CD8-positive, alpha-beta memory T cell (primary cell): ENCODE data around the gene LRFN4. TPM values are rescaled to one million over a fixed set of nuclear protein-coding genes. Genes with fewer than 3 reads are reported as not detected.
A peak's percentile ranks its signal among the peaks of the same experiment; 100 is the strongest.

Source experiments
- CTCF ChIA-PET: fragments of 350-600 bp; sonication (Branson Sonifier 250); formaldehyde crosslinking; loops from one replicate; lab custom pipeline; 2021; ENCODE audit warnings: antibody characterized with exemption; lab: Charles Lee
- POLR2A ChIA-PET: fragments of 350-600 bp; sonication (Branson Sonifier 250); formaldehyde crosslinking; loops from one replicate; lab custom pipeline; 2021; ENCODE audit warnings: antibody characterized with exemption; lab: Charles Lee
- DNase-seq, 5 donors: peaks; one replicate each; pipeline versions ENCODE4 v3.0.0 to v3.0.0-alpha.2; 2020 to 2022; ENCODE audit warnings: mixed read lengths in 1 of 5
- H3K27ac ChIP-seq: one replicate; pipeline ENCODE4 v1.7.0; 2013; ENCODE audit warnings: low read depth, mild to moderate bottlenecking, low read length, moderate library complexity
- H3K27me3 ChIP-seq: 2 replicates; pipeline ENCODE4 v1.7.0; 2013; ENCODE audit warnings: low read length, mild to moderate bottlenecking; ENCODE audit not compliant: insufficient read depth, poor library complexity, severe bottlenecking
- H3K36me3 ChIP-seq: 2 replicates; pipeline ENCODE4 v1.7.0; 2013; ENCODE audit warnings: mild to moderate bottlenecking, low read length, moderate library complexity; ENCODE audit not compliant: insufficient read depth
- H3K4me1 ChIP-seq: 2 replicates; pipeline ENCODE4 v1.7.0; 2013; ENCODE audit warnings: mild to moderate bottlenecking, low read length, moderate library complexity; ENCODE audit not compliant: insufficient read depth
- H3K4me3 ChIP-seq: 2 replicates; pipeline ENCODE4 v1.7.0; 2013; ENCODE audit warnings: mild to moderate bottlenecking, low read length
- H3K9me3 ChIP-seq: 2 replicates; pipeline ENCODE4 v1.7.0; 2013; ENCODE audit warnings: mild to moderate bottlenecking, low read length
- H3K27ac Mint-ChIP-seq, 8 donors: one replicate each; pipeline ENCODE4 v1.8.0; 2020 to 2021; ENCODE audit warnings: mixed read lengths in 8 of 8, mild to moderate bottlenecking in 6 of 8, inconsistent platforms in 3 of 8, moderate library complexity in 3 of 8
- H3K27me3 Mint-ChIP-seq, 2 donors: one replicate each; pipeline ENCODE4 v1.8.0; 2020 to 2021; ENCODE audit warnings: mixed read lengths in 2 of 2, mild to moderate bottlenecking in 1 of 2, moderate library complexity in 1 of 2
- H3K36me3 Mint-ChIP-seq, 3 donors: one replicate each; pipeline ENCODE4 v1.8.0; 2020 to 2021; ENCODE audit warnings: mixed read lengths in 3 of 3, inconsistent platforms in 1 of 3, mild to moderate bottlenecking in 1 of 3
- H3K4me1 Mint-ChIP-seq, 3 donors: one replicate each; pipeline ENCODE4 v1.8.0; 2020 to 2021; ENCODE audit warnings: mixed read lengths in 3 of 3, inconsistent platforms in 1 of 3, mild to moderate bottlenecking in 1 of 3
- H3K4me3 Mint-ChIP-seq, 7 donors: one replicate each; pipeline ENCODE4 v1.8.0; 2020 to 2021; ENCODE audit warnings: mixed read lengths in 7 of 7, mild to moderate bottlenecking in 6 of 7, moderate library complexity in 4 of 7, inconsistent platforms in 2 of 7
- H3K9me3 Mint-ChIP-seq, 5 donors: one replicate each; pipeline ENCODE4 v1.8.0; 2020 to 2022; ENCODE audit warnings: mixed read lengths in 5 of 5, mild to moderate bottlenecking in 3 of 5, moderate library complexity in 2 of 5, inconsistent platforms in 1 of 5
- polyA plus RNA-seq: library from polyadenylated mRNA; unstranded; fragments of 300-500 nt; fragmentation: Illumina TruSeq; gene quantifications from one replicate; pipeline ENCODE4 v1.2.3, GENCODE V29; 2021
- total RNA-seq, 2 experiments: library from RNA; stranded (reverse); gene quantifications; one replicate each; pipeline ENCODE4 v1.2.3, GENCODE V29; 2021

LRFN4 gene
- total and polyA plus RNA-seq, 3 experiments from 2014 or later: 2.2 to 42.8 (median 35.5) TPM

DNA sequence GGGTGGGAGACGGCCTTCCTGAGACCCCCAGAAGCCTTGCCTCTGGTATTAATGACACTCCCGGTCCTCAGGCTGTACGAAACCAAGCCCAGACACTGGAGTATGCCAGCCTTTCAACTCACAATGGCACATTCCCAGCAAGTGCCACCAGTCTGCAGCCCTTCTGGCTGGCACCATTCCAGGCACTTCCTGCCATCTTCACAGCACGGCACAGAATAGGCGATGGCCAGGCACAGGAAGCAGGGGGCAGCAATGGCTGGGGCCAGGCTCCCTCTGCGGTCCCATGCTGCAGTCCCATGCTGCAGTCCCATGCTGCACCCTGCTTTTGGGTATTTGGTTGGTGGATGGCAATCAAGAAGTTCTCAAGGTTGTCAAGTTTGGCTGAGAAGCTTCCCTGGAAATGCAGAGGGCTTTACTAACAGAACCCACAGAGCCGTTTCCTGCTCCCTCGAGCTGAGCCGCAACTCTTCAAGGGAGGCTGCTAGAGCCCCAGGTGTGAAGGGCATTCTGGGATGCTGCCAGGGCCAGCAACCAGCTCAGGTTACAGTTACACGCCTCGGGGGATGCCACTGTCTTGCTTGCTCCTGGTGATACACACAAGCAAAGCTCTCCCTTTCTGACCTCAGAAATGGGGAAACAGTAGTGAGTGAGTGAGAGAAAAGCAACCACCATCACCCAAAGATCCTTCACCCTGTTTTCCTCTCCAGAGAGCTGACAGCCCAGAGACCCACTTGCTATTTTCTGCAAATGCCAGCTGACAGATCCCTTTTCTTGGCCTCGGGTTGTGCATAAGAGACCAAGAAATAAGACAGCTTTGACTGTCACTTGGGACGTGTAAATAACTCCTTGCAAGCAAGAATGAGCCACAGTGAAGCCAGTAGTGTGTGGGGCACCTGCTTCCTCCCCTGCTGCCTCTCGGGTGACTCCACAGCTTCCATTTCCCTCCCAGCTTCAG, 23.9 kb downstream of the LRFN4 start:
- H3K27me3 ChIP-seq: no peaks in the 10 kb centered on the region
- H3K27me3 Mint-ChIP-seq: peaks cover 0 to 4% of the 10 kb centered on the region in 2 donors
- H3K4me3 ChIP-seq: no peak overlapping the region
- no peak overlapping the region for H3K27ac ChIP-seq
- H3K36me3 ChIP-seq: no peaks in the 10 kb centered on the region
- H3K27ac Mint-ChIP-seq: peak overlapping the region in 2 of 8 donors; percentile 20 to 55
- no peaks in the 10 kb centered on the region for H3K9me3 Mint-ChIP-seq
- H3K4me3 Mint-ChIP-seq: no peak overlapping the region
- CTCF ChIA-PET: interaction anchor here (1.6 to 2.4 kb wide), 3 partner anchors 13 to 187 kb away, joined by 3 to 8 read pairs (median 4); no protein-coding TSS in a partner anchor
- no peaks in the 10 kb centered on the region for H3K9me3 ChIP-seq
- H3K36me3 Mint-ChIP-seq: no peaks in the 10 kb centered on the region
- H3K4me1 Mint-ChIP-seq: peaks cover 9 to 19% (median 10%) of the 10 kb centered on the region in 3 donors
- peak in 1 of 5 donors; percentile 12 for DNase-seq
- H3K4me1 ChIP-seq: peaks cover 13% of the 10 kb centered on the region
- POLR2A ChIA-PET: no interaction called here

DNA sequence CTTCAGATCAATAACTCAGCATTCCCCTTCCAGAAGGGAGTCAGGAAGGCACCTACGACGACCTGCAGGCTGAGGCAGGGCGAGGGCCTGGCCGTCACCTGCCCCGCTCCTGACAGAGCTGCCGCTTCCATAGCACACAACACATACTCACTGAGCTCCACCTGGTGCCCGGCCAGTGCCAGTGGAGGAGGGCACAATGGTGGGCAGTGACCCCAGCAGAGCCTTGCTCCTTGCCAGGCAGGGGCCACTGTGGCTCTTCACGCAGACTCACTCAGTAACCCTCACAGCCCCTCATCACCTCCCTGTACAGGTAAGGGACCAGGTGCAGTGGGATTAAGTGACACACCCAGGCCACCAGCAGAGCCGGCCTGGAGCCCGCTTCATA, 24.6 kb downstream of the LRFN4 start:
- H3K36me3 Mint-ChIP-seq: no peaks in the 10 kb centered on the region
- Histone ChIP-seq H3K4me1 (peaks cover 13% of the 10 kb centered on the region), H3K9me3 (no peaks in the 10 kb centered on the region), H3K27ac (no peak overlapping the region), H3K4me3 (no peak overlapping the region), H3K36me3 (no peaks in the 10 kb centered on the region), H3K27me3 (no peaks in the 10 kb centered on the region)
- ChIA-PET POLR2A (no interaction called here), CTCF (interaction anchor here (1.6 to 2.4 kb wide), 3 partner anchors 13 to 188 kb away, joined by 3 to 8 read pairs (median 4); no protein-coding TSS in a partner anchor)
- no peak overlapping the region for H3K27ac Mint-ChIP-seq
- no peak for DNase-seq
- peaks cover 9 to 19% (median 10%) of the 10 kb centered on the region in 3 donors for H3K4me1 Mint-ChIP-seq
- no peaks in the 10 kb centered on the region for H3K9me3 Mint-ChIP-seq
- H3K4me3 Mint-ChIP-seq: no peak overlapping the region
- H3K27me3 Mint-ChIP-seq: peaks cover 0 to 5% of the 10 kb centered on the region in 2 donors

DNA sequence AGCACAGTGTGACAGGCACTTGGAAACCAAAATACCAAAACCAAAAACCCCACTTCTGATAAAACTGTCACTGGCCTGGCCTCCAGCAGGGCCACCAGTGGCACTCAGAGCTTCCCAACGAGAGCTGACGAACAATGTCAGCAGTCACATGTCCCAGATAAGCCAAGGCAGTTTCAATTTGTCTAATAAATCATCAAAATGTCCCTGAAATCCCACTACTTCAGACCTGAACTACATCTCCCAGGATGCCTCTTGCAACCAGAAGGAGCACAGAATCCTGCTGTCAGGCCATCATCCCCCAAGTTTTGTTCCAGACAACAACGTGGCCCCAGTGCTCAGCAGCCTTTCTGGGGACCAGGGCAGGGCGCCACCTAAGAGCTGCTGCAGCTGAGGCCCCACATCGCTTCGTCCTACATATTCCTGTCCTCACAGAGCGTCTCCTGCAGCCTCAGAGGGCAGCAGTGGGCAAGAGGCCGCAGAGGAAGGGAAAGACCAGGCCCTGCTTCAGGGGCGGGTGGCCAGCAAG, 25.1 kb downstream of the LRFN4 start:
- Mint-ChIP-seq H3K4me1 (peaks cover 9 to 19% (median 10%) of the 10 kb centered on the region in 3 donors), H3K9me3 (no peaks in the 10 kb centered on the region), H3K27ac (no peak overlapping the region), H3K27me3 (peaks cover 0 to 5% of the 10 kb centered on the region in 2 donors), H3K36me3 (no peaks in the 10 kb centered on the region), H3K4me3 (no peak overlapping the region)
- CTCF ChIA-PET: interaction anchor here (1.6 to 2.4 kb wide), 3 partner anchors 14 to 189 kb away, joined by 3 to 8 read pairs (median 4); no protein-coding TSS in a partner anchor
- Histone ChIP-seq H3K27me3 (no peaks in the 10 kb centered on the region), H3K4me1 (peaks cover 13% of the 10 kb centered on the region), H3K4me3 (no peak overlapping the region), H3K9me3 (no peaks in the 10 kb centered on the region), H3K36me3 (no peaks in the 10 kb centered on the region), H3K27ac (no peak overlapping the region)
- POLR2A ChIA-PET: no interaction called here
- no peak for DNase-seq

DNA sequence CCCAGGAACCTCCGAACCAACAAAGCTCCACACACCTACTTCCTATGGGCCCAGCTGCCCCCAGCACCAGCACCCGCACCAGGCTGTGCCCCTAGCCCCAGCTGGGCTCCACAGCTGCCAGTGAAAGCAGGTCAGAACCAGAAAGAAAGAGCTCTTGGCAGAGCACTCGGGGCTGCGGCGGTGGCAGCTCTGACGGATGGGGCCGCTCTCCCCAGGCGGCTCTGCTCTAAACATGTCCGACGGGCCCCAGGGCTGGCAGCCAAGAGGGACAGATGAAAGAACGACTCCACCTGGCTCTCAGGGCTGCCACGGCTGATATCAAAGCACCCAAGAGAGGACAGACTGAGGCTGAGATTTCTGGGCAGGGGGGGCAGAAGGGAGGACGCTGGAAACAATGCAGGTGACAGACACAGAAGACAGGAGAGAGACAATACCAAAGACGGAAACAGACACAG, 25.7 kb downstream of the LRFN4 start:
- ChIA-PET CTCF (interaction anchor here (1.5 kb wide), 1 partner anchor 189 kb away, joined by 3 read pairs; no protein-coding TSS in a partner anchor), POLR2A (no interaction called here)
- no peak overlapping the region for H3K27ac Mint-ChIP-seq
- Histone ChIP-seq H3K4me1 (peaks cover 13% of the 10 kb centered on the region), H3K27ac (no peak overlapping the region), H3K27me3 (no peaks in the 10 kb centered on the region), H3K36me3 (no peaks in the 10 kb centered on the region), H3K9me3 (no peaks in the 10 kb centered on the region), H3K4me3 (no peak overlapping the region)
- no peaks in the 10 kb centered on the region for H3K36me3 Mint-ChIP-seq
- H3K27me3 Mint-ChIP-seq: peaks cover 0 to 5% of the 10 kb centered on the region in 2 donors
- H3K4me3 Mint-ChIP-seq: no peak overlapping the region
- H3K9me3 Mint-ChIP-seq: no peaks in the 10 kb centered on the region
- peaks cover 9 to 19% (median 10%) of the 10 kb centered on the region in 3 donors for H3K4me1 Mint-ChIP-seq
- DNase-seq: no peak

DNA sequence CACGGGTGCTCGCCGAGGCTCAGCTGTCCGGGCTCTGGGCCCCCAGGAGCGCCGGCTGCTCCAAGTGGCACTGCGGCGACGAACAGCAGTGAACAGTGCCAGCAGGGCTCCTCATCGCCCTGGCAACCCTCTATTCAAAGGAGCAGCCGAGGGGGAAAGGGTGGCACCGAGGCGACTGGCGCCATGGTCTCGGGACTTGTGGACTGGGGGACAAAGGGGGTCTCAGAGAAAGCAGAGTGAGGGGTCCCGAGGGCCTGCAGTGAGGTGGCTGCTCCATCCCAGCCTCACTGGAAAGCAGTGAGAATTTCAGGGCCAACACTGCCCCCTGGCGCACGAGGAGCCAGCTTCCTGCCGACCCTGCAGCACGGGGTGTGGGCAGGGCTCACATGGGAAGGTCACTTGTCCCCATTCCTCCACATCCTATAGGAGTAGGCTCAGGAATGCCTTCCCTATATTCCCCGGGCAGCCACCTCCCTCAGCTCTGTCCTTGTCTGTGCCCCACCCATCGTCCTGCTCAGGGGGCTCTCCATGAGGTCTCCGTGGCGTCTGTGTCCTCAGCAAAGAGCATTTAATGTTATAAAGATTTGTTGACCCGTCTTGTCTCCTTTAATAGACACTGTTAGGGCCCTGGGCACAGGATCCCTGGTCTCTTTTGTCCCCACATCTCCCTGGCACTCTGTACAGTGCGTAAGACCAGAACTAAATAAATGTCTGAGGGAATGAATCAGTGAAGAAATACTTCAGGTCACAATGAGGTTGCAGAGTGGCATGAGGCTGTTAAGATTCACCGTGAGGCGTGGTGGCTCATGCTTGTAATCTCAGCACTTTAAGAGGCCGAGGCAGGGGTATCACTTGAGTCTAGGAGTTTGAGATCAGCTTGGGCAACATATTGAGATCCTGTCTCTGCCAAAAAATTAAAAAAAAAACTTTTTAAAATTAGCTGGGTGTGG, 26.4 kb downstream of the LRFN4 start:
- Mint-ChIP-seq H3K9me3 (no peaks in the 10 kb centered on the region), H3K36me3 (no peaks in the 10 kb centered on the region), H3K4me3 (no peak overlapping the region), H3K4me1 (peaks cover 9 to 19% (median 10%) of the 10 kb centered on the region in 3 donors), H3K27ac (no peak overlapping the region), H3K27me3 (peaks cover 0 to 5% of the 10 kb centered on the region in 2 donors)
- CTCF ChIA-PET: interaction anchor here (1.5 kb wide), 2 partner anchors 13 to 189 kb away, joined by 3 read pairs; no protein-coding TSS in a partner anchor
- Histone ChIP-seq H3K27ac (no peak overlapping the region), H3K4me3 (no peak overlapping the region), H3K36me3 (no peaks in the 10 kb centered on the region), H3K27me3 (no peaks in the 10 kb centered on the region), H3K9me3 (no peaks in the 10 kb centered on the region), H3K4me1 (peaks cover 13% of the 10 kb centered on the region)
- DNase-seq: peak; percentile 29 to 66 (median 33)
- POLR2A ChIA-PET: no interaction called here

DNA sequence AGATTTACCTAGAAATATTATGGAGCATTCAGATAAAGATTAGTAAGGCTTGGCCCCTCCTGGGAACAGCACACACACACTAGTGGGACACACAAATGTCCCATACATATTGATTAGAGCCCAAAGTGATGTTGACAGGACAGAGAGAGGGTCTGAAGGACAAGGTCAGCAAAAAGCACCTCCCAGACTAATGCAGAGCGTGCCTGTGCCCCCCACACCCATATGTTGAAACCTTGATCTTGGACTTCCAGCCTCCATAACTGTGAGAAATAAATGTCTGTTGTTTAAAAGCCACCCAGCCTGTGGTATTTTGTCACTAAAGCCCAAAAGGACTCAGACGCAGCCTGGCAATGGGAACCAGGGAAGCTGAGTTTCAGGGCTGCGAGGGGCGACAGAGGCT, 27.6 kb downstream of the LRFN4 start:
- Mint-ChIP-seq H3K27ac (no peak overlapping the region), H3K4me3 (no peak overlapping the region), H3K4me1 (peaks cover 9 to 18% (median 10%) of the 10 kb centered on the region in 3 donors), H3K27me3 (peaks cover 0 to 5% of the 10 kb centered on the region in 2 donors), H3K9me3 (no peaks in the 10 kb centered on the region), H3K36me3 (no peaks in the 10 kb centered on the region)
- Histone ChIP-seq H3K4me1 (peaks cover 13% of the 10 kb centered on the region), H3K27ac (no peak overlapping the region), H3K36me3 (no peaks in the 10 kb centered on the region), H3K4me3 (no peak overlapping the region), H3K9me3 (no peaks in the 10 kb centered on the region), H3K27me3 (no peaks in the 10 kb centered on the region)
- DNase-seq: no peak
- CTCF ChIA-PET: interaction anchor here (0.7 to 1.5 kb wide), 2 partner anchors 14 to 29 kb away, joined by 3 read pairs; no protein-coding TSS in a partner anchor
- POLR2A ChIA-PET: no interaction called here

DNA sequence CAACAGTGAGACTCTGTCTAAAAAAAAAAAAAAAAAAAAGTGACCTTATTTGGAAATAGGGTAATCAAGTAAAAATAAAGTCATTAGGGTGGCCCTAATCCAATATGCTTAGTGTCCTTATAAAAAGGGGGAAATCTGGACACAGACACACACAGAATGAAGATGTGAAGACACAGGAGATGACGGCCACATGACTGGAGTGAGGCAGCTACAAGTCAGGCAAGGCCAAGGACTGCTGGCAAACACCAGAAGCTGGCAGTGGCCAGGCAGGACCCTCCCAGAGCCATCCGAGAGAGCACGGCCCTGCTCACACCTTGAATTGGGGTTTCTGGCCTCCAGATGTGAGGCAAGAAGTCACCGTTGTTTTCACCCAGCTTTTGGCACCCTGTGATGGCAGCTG, 28.6 kb downstream of the LRFN4 start:
- no peaks in the 10 kb centered on the region for H3K36me3 Mint-ChIP-seq
- peaks cover 0 to 5% of the 10 kb centered on the region in 2 donors for H3K27me3 Mint-ChIP-seq
- no peaks in the 10 kb centered on the region for H3K9me3 Mint-ChIP-seq
- Histone ChIP-seq H3K36me3 (no peaks in the 10 kb centered on the region), H3K27ac (no peak overlapping the region), H3K4me1 (peaks cover 6% of the 10 kb centered on the region), H3K4me3 (no peak overlapping the region), H3K9me3 (no peaks in the 10 kb centered on the region), H3K27me3 (no peaks in the 10 kb centered on the region)
- H3K4me3 Mint-ChIP-seq: no peak overlapping the region
- peaks cover 6 to 10% (median 7%) of the 10 kb centered on the region in 3 donors for H3K4me1 Mint-ChIP-seq
- no peak for DNase-seq
- POLR2A ChIA-PET: interaction anchor here (0.7 kb wide), 1 partner anchor 223 kb away, joined by 4 read pairs; no protein-coding TSS in a partner anchor
- no peak overlapping the region for H3K27ac Mint-ChIP-seq
- CTCF ChIA-PET: no interaction called here
